Measurements from ENCODE around the gene CD36. TPM values are rescaled to one million over a fixed set of nuclear protein-coding genes. Genes with fewer than 3 reads are reported as not detected.

Gene CD36
- total RNA-seq, 1 donor from 2014 or later = not detected

DNA sequence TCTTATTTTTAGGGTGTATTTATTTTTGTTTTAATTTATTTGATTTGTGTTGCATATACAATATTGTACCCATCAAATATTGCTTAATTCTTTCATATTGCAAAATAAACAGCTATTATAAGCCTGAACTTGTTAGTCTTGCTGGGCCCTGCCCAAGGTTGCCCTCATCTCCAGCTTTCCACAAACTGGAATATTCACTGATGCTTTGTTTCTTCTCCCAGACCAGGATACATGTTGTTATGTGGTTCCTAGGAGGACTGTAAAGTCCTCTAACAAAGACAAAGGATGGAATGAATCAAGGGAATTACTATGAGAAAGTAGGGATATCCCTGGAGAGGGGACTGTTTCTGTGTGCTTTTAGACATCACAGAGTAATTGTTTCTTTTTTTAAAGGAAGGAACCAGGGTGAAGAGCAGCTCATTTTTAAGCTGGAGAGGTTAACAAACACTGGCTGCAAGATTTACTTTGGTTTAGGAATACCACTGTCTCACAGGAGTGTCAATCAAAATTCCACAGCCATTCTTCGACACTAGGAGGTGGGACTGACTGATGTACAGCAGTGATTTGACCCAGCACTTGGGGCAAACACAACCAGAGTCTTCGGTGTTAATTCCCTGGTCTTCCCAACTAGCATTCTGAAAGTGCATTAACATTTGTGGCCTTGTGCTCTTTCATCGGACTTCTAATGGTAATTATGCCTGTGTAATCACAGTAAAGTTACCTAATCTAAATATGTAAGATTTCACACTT lies 14.8 kb upstream of the CD36 start:
- intact Hi-C loops (cut with micrococcal nuclease) = no loop called here

DNA sequence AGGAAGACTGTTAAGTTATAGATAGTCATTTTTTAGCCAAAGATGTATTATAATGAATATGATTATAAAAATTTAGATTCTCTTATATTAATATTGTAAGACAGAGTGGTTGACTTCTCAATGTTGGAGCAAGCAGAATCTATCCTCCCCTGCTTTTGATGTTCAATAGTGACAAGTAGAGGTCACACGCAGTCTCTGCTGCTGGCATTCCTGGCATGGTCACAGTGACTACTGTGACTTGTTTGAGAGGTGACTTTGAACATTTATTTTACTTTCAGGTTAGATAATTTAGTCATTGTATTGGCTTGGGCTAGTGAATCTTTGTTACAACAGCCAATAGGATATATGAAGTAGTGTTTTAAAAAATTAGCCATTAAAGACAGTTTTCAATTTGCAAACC lies 13.7 kb upstream of the CD36 start:
- intact Hi-C loops (cut with micrococcal nuclease) = no loop called here

DNA sequence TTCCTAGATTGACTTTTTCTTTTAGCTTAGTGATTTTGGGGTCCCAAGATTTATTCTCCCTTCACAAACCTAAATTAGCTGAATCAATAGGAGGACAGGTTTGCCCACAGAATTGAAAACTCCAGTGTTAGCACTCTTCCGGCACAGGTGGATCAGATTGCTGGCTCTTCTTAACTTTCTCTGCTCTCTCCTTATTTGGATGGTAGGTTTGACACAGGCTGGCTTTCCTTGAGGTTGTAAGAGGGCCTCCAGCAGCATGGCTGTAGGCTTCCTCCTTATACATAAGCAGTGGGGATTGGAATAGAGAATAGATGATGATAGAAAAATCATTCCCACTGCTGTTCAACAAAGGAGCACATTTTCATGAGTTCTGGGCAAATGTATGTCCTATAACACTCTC lies 9.4 kb upstream of the CD36 start:
- intact Hi-C loops (cut with micrococcal nuclease) = no loop called here

DNA sequence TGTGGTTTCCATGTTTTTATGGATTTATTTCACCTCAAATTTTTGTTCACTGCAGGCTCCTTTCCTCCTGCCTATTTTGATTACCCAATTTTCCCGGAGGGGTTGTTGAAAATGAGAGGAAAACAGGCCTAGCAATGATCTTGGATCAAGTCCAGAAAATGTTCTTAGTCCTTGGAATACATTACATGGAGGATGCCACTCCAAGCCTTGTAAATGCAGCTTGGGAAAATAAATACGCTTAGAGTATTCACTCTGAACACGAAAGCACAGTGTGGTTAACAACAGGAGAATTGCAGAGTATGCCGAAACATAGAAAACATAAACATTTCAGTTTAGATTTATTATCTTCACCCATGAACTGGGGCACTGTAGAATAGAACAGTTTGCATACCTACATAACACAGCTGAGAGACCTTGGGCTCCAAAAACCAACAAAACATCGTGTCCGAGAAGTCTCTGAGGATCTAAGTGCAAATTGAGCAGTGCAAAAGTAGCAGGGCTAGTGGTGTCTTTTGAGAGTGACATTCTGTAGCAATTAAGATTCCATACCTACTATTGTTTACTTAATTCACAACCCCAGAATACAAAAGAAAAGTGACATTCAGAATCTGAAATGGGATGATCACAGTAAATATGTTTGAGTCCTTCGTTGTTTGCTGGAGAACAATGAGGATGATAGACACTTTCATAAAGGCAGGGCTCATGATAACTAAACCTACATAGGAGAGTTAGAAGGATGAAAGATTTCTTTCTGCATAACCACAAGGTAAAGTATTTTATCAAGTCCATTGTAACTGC lies 7.6 kb upstream of the CD36 start:
- intact Hi-C loops (cut with micrococcal nuclease) = no loop called here

DNA sequence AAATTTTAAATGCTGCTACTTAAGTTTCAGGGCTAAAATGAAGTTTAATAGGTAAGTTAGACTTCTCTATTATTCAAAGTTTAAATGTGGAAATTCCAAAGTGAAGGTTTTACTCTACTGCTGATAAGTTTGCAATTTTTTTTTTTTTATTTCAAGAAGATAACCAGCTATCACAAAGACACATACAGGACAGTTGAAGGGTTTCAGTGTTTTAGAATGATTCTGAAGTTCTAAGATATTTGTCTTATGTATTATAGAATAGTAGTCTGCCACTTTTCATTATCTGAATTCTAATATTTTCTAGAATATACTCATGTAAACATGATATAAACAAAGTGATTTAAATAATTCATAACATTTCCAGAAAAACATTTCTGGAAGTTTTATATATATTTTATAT lies 7.0 kb upstream of the CD36 start:
- intact Hi-C loops (cut with micrococcal nuclease) = no loop called here

DNA sequence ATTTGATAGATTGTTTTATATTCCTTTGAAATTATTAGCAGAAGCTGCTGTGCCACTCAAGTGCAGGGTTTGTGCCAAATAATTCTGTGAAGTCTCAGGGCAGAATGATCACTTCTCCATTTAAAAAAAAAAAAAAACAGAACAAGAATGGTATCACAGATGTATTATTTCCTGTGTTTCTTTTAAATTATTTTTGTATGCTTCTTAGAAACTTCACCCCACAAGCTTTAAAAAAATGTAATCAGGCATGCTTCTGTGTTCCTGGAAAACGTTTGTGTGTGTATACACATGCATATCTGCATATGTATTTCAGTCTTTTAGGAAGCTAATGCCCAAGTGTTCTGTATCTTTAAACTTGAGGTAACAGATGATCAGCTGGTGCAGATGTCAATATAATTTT lies 6.3 kb upstream of the CD36 start:
- intact Hi-C loops (cut with micrococcal nuclease) = no loop called here

DNA sequence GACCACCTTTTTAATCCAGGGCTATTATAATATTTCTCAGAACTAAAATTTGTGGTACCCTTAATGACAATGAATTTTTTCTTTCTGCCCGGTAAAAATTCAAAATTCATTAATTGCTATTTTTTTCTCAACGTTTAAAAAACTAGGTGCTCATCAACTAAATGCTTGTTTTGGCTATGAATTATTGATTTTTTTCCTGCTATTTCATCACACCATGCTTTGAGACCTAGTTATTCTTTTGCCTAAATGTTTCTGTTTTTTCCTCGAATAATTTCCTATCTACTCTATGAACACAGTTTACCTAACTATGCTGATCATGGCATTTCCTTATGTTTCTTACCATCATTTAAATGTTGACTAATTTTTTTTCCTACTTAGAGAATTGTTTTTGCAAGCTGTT lies 5.6 kb upstream of the CD36 start:
- intact Hi-C loops (cut with micrococcal nuclease) = no loop called here

DNA sequence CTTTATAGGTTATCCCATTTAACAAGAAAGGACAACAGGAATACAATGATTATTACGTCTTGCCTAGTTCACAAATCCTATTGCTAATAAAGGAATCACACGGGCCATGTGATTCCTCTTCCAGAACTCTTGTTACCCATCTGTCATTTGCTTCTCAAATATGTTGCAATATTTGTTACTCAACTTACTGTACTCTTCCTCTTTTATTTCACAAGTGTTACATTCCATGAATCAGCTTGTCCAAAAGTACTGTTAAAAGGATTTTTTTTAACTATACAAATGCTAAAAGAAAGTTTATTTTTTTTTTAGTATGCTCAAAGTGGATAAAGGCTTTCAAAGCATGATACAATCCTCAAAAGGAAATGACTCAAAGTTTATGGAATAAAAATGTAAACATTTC lies 3.9 kb upstream of the CD36 start:
- intact Hi-C loops (cut with micrococcal nuclease) = no loop called here

DNA sequence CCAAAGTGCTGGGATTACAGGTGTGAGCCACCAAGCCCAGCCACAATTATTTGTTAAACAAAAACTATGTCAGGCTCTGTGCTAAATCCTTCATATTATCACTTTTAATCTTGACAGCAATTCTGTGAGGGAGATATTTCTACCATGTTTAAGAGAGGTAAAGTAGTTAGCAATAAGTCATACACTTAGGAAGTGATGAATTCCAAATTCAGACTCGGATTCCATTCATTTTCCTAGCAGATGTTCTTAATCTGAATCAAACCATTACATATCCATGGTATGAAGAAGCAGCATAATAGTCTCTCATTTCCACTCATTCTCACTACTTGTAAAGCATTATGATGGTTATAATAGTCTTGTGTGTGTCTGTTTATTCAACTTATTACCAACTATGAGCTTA lies 2.9 kb upstream of the CD36 start:
- intact Hi-C loops (cut with micrococcal nuclease) = no loop called here

DNA sequence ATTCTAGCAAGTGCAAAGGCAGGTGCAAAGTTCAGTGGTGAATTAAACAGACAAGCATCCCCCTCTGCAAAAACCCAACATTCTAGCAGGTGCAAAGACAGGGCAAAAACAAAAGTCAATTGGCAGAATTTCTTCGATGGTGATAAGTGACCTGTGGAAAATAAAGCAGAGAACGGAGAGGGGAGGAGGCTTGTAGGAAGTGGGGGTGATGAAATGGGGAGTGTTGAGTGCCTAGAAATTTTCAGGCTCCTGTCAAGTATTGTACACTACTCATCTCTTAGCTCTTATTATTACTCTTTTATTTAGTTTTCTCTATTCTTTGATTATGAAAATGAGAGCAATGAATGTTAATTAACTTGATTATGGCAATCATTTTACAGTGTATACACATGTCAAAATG lies 2.4 kb upstream of the CD36 start:
- intact Hi-C loops (cut with micrococcal nuclease) = no loop called here

DNA sequence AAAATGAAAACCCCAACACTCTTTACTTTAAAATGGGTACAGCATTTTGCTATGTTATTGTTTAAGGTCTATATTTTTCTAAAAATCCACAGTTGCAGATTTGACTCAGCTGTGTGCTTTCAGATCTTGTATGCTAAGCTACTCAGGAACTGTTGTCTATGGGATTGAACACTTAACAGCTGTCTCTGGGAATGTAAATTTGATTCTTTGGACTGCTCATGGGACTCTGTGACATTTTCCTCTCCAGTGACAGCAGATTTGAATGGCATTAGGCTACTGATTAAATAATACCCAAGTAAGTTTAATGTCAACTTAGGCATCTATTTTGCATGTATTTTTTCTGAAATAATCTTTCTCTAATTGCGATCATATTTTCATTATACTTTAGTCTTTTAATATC lies 1.7 kb upstream of the CD36 start:
- intact Hi-C loops (cut with micrococcal nuclease) = no loop called here

DNA sequence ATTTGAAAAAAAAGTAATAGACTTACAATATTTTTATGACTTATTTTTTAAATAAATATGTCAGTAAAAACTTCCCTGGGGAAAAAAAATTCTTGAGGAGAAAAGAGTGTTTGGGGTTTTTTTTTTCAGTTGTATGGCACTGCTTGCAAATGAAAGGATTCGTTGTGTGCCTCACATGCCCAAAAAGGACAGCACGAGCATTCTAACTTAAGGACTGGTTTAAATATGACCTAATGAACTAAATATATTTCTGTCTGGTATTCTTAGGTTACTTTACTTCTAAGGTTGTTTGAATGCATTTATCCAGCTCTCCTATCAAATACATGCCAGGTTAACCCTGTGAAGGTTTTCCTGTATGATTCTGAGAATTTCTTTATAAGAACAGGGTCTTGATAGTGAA lies 988 bp upstream of the CD36 start:
- intact Hi-C loops (cut with micrococcal nuclease) = no loop called here

DNA sequence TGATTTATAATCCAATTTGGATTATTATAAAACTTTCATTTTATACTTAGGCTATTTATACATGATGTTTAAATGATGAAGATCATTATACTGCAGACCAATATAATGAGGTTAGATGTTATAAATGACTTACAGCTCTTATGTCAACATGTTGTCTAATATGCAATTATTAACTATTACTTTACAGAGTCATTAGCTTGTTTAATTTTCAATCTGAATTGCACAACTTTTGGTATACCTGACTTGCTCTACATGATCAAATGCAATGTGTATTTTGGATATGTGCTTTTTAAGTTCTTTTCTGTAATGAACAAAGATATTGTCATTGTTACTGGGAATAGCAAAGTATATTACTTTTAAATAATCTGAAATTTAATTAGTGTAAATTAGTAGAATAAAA lies 569 bp downstream of the CD36 start:
- intact Hi-C loops (cut with micrococcal nuclease) = no loop called here

DNA sequence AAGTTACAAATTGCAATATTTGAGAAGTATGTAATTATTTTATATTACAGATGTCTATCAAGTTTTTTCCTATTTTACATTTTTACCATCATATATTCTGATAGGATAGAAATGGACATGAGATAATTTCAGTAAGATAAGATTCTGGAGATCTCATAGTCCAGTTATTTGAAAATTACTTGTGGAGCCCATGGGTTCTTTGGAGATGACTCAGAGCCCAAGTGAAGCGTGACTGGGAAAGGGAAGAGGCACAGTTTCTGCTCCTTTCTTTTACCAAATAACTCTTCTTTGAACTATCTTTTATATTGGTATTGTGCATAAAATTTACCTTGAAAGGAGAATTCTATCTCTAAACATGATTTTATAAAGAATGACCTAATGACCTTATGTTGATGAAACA lies 2.4 kb downstream of the CD36 start:
- intact Hi-C loops (cut with micrococcal nuclease) = no loop called here

DNA sequence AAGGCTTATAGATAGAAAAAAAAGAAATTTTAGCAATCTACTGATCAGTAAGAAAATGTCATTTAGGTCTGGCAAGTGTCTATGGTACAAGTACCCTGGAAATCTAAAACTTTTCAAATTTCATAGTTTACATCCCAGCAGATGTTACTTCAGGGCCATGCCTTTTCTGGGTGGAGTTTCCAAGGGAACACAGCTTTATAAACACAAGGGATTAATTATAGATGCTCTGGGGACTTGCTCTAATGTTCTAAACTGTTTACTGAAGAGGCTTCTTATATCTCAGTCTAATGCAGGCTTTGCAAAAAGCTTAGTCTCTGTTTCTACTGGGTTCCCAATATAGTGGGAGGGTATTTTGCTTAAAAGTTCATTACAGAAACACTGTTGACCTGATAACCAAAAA lies 3.1 kb downstream of the CD36 start:
- intact Hi-C loops (cut with micrococcal nuclease) = no loop called here

DNA sequence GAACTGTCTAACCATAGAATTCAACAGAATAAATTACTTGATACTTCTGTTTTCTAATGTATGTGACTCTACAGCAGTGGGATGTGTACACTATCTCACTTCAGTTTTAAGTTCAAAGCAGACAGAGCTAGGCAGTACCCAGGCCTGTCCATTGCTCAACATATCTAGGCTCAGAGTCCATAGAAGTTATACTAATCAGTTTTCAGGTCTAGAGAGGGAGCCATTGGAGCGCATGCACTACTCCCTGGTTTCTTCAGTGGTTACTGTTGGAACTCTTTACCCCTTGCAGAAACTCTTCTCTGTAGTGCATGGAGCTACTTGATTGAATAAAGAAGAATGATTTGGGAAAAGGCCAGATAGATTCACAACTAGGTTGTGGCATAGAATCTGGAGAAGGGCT lies 4.4 kb downstream of the CD36 start:
- intact Hi-C loops (cut with micrococcal nuclease) = no loop called here

DNA sequence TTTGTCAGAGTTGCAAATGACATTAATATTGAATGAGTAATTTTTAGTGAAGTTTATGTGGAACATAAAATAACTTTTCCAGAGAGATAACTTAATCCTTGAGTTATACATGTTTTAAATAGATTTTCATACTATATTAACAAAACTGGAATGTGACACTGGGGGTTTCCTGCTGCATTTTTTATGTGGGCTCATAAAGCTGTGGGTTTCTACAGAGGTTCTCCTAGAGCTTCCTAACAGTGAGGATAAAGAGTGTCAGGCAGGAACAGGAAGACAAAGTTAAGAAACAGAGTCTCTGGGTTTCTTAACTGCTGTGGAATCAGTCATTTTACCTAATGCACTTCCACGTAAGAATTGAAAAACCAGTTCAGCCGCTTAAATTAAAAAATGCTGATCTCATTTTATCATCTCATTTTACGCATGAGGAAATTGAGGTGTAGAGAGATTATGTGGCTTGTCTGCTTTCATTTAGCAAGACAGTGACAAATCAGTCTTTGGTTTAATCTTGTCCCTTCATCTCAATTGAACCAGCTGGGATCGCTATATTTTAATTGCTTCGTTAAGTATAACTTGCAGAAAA lies 5.0 kb downstream of the CD36 start:
- intact Hi-C loops (cut with micrococcal nuclease) = no loop called here

DNA sequence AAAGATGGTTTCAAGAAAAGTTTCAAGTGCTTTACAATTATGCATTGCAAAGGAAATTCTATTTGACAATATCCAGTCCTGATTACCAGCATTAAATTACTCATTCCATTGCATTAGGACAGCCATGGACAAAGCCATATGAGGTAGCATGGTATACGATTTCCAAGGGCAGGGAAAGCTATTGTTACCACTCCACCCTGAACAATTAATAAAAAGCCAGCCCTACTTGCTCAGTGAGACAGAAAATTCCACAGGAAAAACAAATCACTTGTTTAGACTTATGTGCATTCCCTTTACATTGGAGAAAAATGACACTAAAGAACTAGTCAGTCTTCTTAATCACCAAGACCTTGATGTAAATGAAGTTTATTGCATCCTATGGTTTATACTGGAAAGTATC lies 5.6 kb downstream of the CD36 start:
- intact Hi-C loops (cut with micrococcal nuclease) = no loop called here

DNA sequence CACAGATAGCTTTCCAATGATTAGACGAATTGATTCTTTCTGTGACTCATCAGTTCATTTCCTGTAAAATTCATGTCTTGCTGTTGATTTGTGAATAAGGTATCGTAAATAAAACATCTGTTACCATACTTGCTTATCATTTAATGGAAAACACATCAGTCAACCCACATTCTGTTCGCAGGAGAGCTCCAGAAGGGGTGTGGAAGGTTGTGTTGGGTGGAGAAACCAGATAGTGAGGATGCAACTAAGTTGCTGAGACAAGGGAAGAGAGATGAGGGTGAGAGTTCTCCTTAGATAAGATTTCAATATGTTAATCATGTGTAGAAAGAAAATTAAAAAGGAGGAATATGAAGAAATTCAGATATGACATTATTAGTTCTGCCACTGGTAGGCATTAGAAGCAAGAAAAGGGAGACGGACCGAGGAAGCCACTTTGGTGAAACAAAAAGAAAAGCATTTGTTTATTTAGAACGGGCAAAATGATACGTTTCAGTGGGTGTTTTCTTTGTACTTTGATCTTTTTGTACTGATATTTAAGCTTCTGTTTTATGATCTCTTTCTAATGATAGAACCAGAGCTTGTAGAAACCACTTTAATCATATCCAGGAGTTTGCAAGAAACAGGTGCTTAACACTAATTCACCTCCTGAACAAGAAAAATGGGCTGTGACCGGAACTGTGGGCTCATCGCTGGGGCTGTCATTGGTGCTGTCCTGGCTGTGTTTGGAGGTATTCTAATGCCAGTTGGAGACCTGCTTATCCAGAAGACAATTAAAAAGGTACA lies 7.8 kb downstream of the CD36 start:
- intact Hi-C loops (cut with micrococcal nuclease) = no loop called here

DNA sequence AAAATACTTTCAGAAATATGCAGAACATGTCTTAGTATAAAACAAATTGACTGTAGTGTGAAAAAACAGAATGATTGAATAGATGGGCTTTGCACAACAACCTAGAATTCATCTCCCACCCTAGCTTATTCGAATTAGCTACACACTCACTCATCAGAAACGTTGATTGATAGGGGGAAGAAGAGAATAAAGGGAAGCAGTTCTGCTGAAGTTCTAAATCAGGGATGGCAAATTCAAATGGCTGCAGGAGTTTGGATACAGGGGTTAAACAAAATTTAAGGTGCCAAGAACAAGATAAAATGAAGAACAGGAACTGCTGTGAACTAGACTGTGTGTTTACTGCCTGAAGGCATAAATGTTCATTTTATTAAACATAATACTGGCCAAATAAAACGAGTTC lies 9.0 kb downstream of the CD36 start:
- intact Hi-C loops (cut with micrococcal nuclease) = no loop called here

DNA sequence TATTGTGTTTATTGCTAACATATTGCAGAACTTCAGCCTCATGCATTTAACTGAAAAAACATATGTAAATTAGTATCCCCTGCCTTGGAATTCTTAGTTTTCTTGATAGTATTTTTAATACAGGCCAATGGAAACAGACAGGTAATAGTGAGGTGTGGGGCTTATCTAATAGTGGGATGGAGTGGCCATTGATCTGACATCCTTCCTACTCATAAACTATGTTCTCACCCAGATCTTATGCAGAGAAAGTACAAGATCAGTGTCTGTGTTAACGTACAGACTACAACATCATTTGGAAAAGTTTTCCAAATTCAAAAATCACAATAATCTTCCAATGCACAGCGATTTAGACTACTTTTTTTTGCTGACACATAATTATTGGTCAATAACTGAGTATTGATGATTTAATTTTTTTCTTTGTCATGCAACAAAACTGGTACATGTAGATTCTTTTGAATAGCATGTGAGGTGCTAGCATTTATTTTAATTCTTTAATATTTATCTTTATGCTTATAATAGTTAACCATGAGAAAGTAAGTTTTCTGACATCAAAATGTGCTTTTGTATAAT lies 9.7 kb downstream of the CD36 start:
- intact Hi-C loops (cut with micrococcal nuclease) = no loop called here

DNA sequence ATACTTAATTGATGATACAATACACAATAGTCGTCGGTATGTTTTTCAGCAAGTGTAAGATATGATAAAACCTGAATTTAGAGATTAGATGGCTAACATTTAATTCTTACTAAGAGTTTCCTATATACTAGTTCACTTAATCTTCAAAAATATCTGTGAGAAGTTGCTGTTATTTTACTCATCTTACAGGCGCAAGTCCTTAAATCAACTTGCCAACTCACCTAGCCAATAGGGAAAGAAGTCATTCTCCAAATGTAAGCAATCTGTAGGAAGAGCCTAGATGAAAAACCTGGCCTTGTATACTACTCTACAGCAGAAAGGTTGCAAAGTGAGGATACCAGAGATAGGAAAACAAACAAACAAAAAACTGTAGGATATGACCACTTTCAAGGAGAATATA lies 10.6 kb downstream of the CD36 start:
- intact Hi-C loops (cut with micrococcal nuclease) = no loop called here
